Prostate gland (tissue), 2 donors: ENCODE measurements around the gene ZRANB3.

ENCODE experiments used
- CTCF ChIP-seq, 4 experiments: fragments of 200-600 bp in 2 of 4; fragments of 450-650 bp in 2 of 4; sonication (generic) in 2 of 4; IDR thresholded peaks; 1 replicate in 3 of 4; 2 replicates in 1 of 4; pipeline ENCODE4 v1.5.1; 2016 to 2019; ENCODE audit warnings: antibody characterized with exemption in 4 of 4, mild to moderate bottlenecking in 2 of 4, moderate library complexity in 2 of 4
- POLR2AphosphoS5 ChIP-seq: sonication (generic); formaldehyde crosslinking; IDR thresholded peaks from one replicate; pipeline ENCODE4 v1.6.1; 2017; ENCODE audit warnings: antibody characterized with exemption

GRCh38 chr2:135159191-135159590 lies 371.8 kb downstream of the ZRANB3 start:
- TF ChIP-seq CTCF (IDR thresholded peaks at IDR 0.05) (no peak), POLR2AphosphoS5 (no peak)
